HG03139 (cell line): ENCODE data around the gene NAGPA.
"Not testable (repeated sequence)": the region's sequence is repeated elsewhere in the genome, so short reads cannot be mapped to it uniquely, and the experiment has no call there.

ENCODE experiments used
- ATAC-seq: cut with Tn5 transposase; IDR thresholded peaks from one replicate; pipeline ENCODE4 v1.9.1; 2021; ENCODE audit not compliant: unreplicated experiment

Gene NAGPA

GRCh38 chr16:5062790-5063765, 29.3 kb upstream of the NAGPA start:
- ATAC-seq: no peak

- no peak for ATAC-seq
Observed at GRCh38 chr16:5062051-5062450, 28.3 kb upstream of the NAGPA start.

GRCh38 chr16:5060073-5060641, 26.4 kb upstream of the NAGPA start:
- ATAC-seq: no peak

- no peak for ATAC-seq
Observed at GRCh38 chr16:5059386-5060072, 25.8 kb upstream of the NAGPA start.

- no peak for ATAC-seq
Observed at GRCh38 chr16:5058476-5058875, 24.7 kb upstream of the NAGPA start.

GRCh38 chr16:5056352-5056751, 22.6 kb upstream of the NAGPA start:
- no peak for ATAC-seq

- no peak for ATAC-seq
Observed at GRCh38 chr16:5054876-5055865, 21.4 kb upstream of the NAGPA start.

GRCh38 chr16:5046914-5047313, 13.2 kb upstream of the NAGPA start:
- no peak for ATAC-seq

- ATAC-seq: no peak
Observed at GRCh38 chr16:5045499-5046115, 11.9 kb upstream of the NAGPA start.

GRCh38 chr16:5044581-5044980, 10.8 kb upstream of the NAGPA start:
- not testable (repeated sequence) for ATAC-seq

- no peak for ATAC-seq
Observed at GRCh38 chr16:5044011-5044540, 10.3 kb upstream of the NAGPA start.

GRCh38 chr16:5042574-5043171, 8.9 kb upstream of the NAGPA start:
- ATAC-seq: no peak

GRCh38 chr16:5041600-5042133, 7.9 kb upstream of the NAGPA start:
- ATAC-seq: peak; percentile 72

GRCh38 chr16:5040451-5040850, 6.7 kb upstream of the NAGPA start:
- ATAC-seq: no peak

- no peak for ATAC-seq
Observed at GRCh38 chr16:5036228-5037156, 2.8 kb upstream of the NAGPA start.

GRCh38 chr16:5035909-5036227, 2.1 kb upstream of the NAGPA start:
- ATAC-seq: no peak

GRCh38 chr16:5034167-5034523, 410 bp upstream of the NAGPA start:
- ATAC-seq: no peak

GRCh38 chr16:5032748-5033167, 977 bp downstream of the NAGPA start:
- no peak for ATAC-seq
